Gastrocnemius medialis (tissue), 4 donors: ENCODE measurements around the gene PTPN3. TPM values are rescaled to one million over a fixed set of nuclear protein-coding genes. Genes with fewer than 3 reads are reported as not detected.

Experiments
- ATAC-seq, 2 donors: fragments of 150-250 bp; one replicate each; pipeline ENCODE4 v1.9.1; 2016
- DNase-seq, 2 donors: peaks; one replicate each; pipeline ENCODE4 v3.0.0-alpha.2; 2019
- H3K27ac ChIP-seq, 4 donors: fragments of 200-600 bp; sonication (generic); 1 replicate in 1 of 4; 2 replicates in 3 of 4; pipeline ENCODE4 v1.5.1; 2016 to 2018; ENCODE audit warnings: mild to moderate bottlenecking in 2 of 4, moderate library complexity in 1 of 4
- H3K27me3 ChIP-seq, 3 donors: fragments of 200-600 bp; sonication (generic) in 2 of 3; 1 replicate in 1 of 3; 2 replicates in 2 of 3; pipeline versions ENCODE4 v1.5.1 to v1.6.0; 2016 to 2019; ENCODE audit warnings: mild to moderate bottlenecking in 1 of 3, moderate library complexity in 1 of 3
- H3K36me3 ChIP-seq, 2 donors: fragments of 200-600 bp; sonication (generic) in 1 of 2; one replicate each; pipeline ENCODE4 v1.5.1; 2017 to 2018
- H3K4me1 ChIP-seq, 2 donors: fragments of 200-600 bp; sonication (generic) in 1 of 2; one replicate each; pipeline ENCODE4 v1.5.1; 2016 to 2017; ENCODE audit warnings: mild to moderate bottlenecking in 2 of 2
- H3K4me3 ChIP-seq, 4 donors: fragments of 200-600 bp; sonication (generic) in 3 of 4; 1 replicate in 1 of 4; 2 replicates in 3 of 4; pipeline ENCODE4 v1.5.1; 2016 to 2019; ENCODE audit warnings: mild to moderate bottlenecking in 2 of 4
- H3K9me3 ChIP-seq, 3 donors: fragments of 200-600 bp; sonication (generic) in 2 of 3; 1 replicate in 1 of 3; 2 replicates in 2 of 3; pipeline ENCODE4 v1.5.1; 2016 to 2019
- POLR2A ChIP-seq, 2 donors: fragments of 450-650 bp; IDR thresholded peaks; one replicate each; pipeline ENCODE4 v1.6.1; 2017; ENCODE audit warnings: antibody characterized with exemption in 2 of 2, mild to moderate bottlenecking in 2 of 2, moderate library complexity in 2 of 2
- in situ Hi-C, 4 donors: fragments of 200-750 bp; cut with MboI; loops; one replicate each; pipeline versions ENCODE4 v1.15.0 to v1.8.0; 2017; ENCODE audit warnings: low sequenced_read_pairs in 4 of 4
- intact Hi-C: fragments of 100-400 bp; cut with DNase I; formaldehyde crosslinking; loops from one replicate; pipeline ENCODE4 v1.15.1; 2023; ENCODE audit warnings: low total_unique reads
- total RNA-seq, 4 donors: library from RNA; depleted of rRNA; stranded (reverse); fragments of >200 nt; gene quantifications; one replicate each; pipeline versions ENCODE4 v1.1.0 to v1.2.3, GENCODE V29; 2016
- TF ChIP-seq, protein P1 (sequence below), 5 experiments: fragments of 450-650 bp in 3 of 5; fragments of 200-600 bp in 2 of 5; sonication (generic) in 2 of 5; IDR thresholded peaks in 4 of 5; conservative IDR thresholded peaks in 1 of 5; 1 replicate in 4 of 5; 2 replicates in 1 of 5; pipeline ENCODE4 v1.5.1; 2016 to 2019; ENCODE audit warnings: antibody characterized with exemption in 5 of 5, mild to moderate bottlenecking in 3 of 5, moderate library complexity in 3 of 5

PTPN3 gene
- total RNA-seq, 4 donors from 2014 or later = 15.6 to 305 (median 82.2) TPM

DNA sequence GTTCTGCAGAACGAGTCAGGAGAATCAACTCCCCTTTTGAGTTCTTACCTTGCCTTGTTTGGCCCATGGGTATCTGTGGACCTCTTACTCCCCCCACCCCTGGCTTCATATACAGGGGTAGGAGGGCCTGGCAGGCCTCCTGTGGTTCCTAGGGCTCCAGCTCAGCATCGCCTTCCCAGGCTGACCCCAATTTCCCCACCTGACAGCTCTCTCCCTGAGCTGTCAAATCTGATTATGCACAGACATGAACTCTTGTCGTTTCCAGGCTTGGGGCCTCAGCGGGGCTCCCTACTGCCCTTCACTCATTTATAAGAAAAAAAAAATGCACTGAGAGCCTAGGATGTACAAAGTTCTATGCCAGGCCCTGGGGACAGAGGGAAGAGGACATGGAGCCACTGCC, 67.9 kb downstream of the PTPN3 start:
- H3K4me3 ChIP-seq = no peak overlapping the region
- H3K36me3 ChIP-seq = peaks cover 0 to 13% of the 10 kb centered on the region in 2 donors
- no peak for ATAC-seq
- H3K4me1 ChIP-seq = peaks cover 0 to 4% of the 10 kb centered on the region in 2 donors
- H3K27ac ChIP-seq = no peak overlapping the region
- TF ChIP-seq POLR2A (IDR thresholded peaks at IDR 0.05) = no peak
- TF ChIP-seq, protein P1, sequence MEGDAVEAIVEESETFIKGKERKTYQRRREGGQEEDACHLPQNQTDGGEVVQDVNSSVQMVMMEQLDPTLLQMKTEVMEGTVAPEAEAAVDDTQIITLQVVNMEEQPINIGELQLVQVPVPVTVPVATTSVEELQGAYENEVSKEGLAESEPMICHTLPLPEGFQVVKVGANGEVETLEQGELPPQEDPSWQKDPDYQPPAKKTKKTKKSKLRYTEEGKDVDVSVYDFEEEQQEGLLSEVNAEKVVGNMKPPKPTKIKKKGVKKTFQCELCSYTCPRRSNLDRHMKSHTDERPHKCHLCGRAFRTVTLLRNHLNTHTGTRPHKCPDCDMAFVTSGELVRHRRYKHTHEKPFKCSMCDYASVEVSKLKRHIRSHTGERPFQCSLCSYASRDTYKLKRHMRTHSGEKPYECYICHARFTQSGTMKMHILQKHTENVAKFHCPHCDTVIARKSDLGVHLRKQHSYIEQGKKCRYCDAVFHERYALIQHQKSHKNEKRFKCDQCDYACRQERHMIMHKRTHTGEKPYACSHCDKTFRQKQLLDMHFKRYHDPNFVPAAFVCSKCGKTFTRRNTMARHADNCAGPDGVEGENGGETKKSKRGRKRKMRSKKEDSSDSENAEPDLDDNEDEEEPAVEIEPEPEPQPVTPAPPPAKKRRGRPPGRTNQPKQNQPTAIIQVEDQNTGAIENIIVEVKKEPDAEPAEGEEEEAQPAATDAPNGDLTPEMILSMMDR (IDR thresholded peaks at IDR 0.05 in 4 of 5, conservative IDR thresholded peaks at IDR 0.05 in 1 of 5) = no peak
- DNase-seq = no peak
- intact Hi-C loops = no loop called here
- no peaks in the 10 kb centered on the region for H3K9me3 ChIP-seq
- no peaks in the 10 kb centered on the region for H3K27me3 ChIP-seq
- in situ Hi-C loops = no loop called here

DNA sequence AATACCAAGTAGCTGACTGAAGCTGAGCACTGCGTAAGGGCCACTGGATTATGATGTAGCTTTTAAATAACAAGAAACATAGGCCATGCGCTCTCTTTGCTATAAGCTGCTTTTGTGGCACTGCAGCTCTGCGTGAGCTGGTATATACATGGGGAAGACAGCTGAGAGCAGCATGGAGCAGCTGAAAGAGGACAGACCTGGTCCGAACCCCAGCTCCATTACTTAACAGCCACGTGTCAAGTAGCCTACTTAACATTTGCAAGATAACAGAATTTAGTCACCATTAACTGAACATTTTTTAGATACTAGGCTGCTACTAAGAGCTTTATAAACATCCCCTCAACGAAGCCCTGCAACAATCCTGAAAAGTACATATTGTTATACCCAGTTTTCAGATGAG, 69.3 kb downstream of the PTPN3 start:
- DNase-seq = no peak

GRCh38 chr9:109427886-109428285, 70.2 kb downstream of the PTPN3 start:
- TF ChIP-seq, protein P1 (IDR thresholded peaks at IDR 0.05 in 4 of 5, conservative IDR thresholded peaks at IDR 0.05 in 1 of 5) = no peak
- TF ChIP-seq POLR2A (IDR thresholded peaks at IDR 0.05) = no peak
- DNase-seq = no peak
- no peak for ATAC-seq
- Histone ChIP-seq H3K4me3 (no peak overlapping the region), H3K9me3 (no peaks in the 10 kb centered on the region), H3K27ac (peak overlapping the region; percentile 2 to 95 (median 41)), H3K27me3 (no peaks in the 10 kb centered on the region), H3K36me3 (peaks cover 0 to 13% of the 10 kb centered on the region in 2 donors), H3K4me1 (peaks cover 19 to 20% of the 10 kb centered on the region in 2 donors)
- intact Hi-C loops (no loop called here), in situ Hi-C loops (no loop called here)

More for the DNA sequence above, 69.3 kb downstream of the PTPN3 start:
- peaks cover 0 to 13% of the 10 kb centered on the region in 2 donors for H3K36me3 ChIP-seq
- H3K27ac ChIP-seq = peak overlapping the region in 1 of 4 donors; percentile 95
- intact Hi-C loops (no loop called here), in situ Hi-C loops (no loop called here)
- no peak overlapping the region for H3K4me3 ChIP-seq
- no peaks in the 10 kb centered on the region for H3K9me3 ChIP-seq
- TF ChIP-seq POLR2A (IDR thresholded peaks at IDR 0.05) = no peak
- TF ChIP-seq, protein P1 (IDR thresholded peaks at IDR 0.05 in 4 of 5, conservative IDR thresholded peaks at IDR 0.05 in 1 of 5) = no peak
- ATAC-seq = no peak
- peaks cover 10% of the 10 kb centered on the region in 2 donors for H3K4me1 ChIP-seq
- H3K27me3 ChIP-seq = no peaks in the 10 kb centered on the region

DNA sequence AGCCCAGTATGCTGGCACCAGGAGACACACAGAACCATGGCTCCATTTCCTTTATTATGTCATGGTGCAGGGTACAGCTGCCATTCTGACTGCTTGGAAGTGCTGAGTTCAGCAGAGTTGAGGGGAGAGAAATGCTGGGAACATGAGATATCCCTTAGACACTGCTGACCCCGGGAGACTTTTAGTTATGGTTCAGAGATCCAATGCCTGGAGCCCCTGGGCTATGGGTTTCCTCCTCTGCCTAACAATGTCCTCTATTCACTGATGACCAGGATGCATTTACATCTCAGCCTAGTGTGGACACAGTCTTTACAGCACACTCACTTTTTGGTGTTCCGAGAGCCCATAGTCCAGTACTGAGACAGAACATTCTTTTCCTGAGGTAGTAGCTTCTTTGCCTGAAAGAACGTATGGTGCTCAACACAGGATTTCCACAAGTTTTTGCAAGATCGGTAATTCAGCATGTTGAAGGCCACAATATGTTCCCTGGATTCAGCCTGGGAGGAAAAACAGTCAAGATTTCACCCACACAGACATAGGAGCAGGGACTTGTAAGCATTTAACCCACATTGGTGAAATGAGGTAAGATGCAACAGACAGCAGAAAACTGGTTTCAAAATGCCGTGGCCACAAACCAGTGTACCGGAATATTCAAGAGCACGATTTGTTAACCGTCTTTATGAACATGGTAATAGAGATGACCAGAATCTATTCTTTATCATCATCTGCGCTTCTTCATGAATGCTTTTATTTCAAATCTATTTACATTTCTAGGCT, 71.3 kb downstream of the PTPN3 start:
- Histone ChIP-seq H3K27me3 (no peaks in the 10 kb centered on the region), H3K4me3 (no peak overlapping the region), H3K36me3 (peaks cover 0 to 13% of the 10 kb centered on the region in 2 donors), H3K9me3 (no peaks in the 10 kb centered on the region), H3K4me1 (peaks cover 29 to 30% of the 10 kb centered on the region in 2 donors), H3K27ac (peak overlapping the region; percentile 32 to 95 (median 54))
- in situ Hi-C loops = no loop called here
- no peak for ATAC-seq
- intact Hi-C loops = no loop called here
- no peak for TF ChIP-seq POLR2A (IDR thresholded peaks at IDR 0.05)
- TF ChIP-seq, protein P1 (IDR thresholded peaks at IDR 0.05 in 4 of 5, conservative IDR thresholded peaks at IDR 0.05 in 1 of 5) = no peak
- DNase-seq = no peak
